GM18519 (cell line): ENCODE results near the gene KIF3C.
"Not testable (repeated sequence)": the region's sequence is repeated elsewhere in the genome, so short reads cannot be mapped to it uniquely, and the experiment has no call there.

Source experiments
- ATAC-seq: cut with Tn5 transposase; IDR thresholded peaks from one replicate; pipeline ENCODE4 v1.9.1; 2021; ENCODE audit warnings: mild to moderate bottlenecking, moderate library complexity; ENCODE audit not compliant: unreplicated experiment, low FRiP score

KIF3C gene

DNA sequence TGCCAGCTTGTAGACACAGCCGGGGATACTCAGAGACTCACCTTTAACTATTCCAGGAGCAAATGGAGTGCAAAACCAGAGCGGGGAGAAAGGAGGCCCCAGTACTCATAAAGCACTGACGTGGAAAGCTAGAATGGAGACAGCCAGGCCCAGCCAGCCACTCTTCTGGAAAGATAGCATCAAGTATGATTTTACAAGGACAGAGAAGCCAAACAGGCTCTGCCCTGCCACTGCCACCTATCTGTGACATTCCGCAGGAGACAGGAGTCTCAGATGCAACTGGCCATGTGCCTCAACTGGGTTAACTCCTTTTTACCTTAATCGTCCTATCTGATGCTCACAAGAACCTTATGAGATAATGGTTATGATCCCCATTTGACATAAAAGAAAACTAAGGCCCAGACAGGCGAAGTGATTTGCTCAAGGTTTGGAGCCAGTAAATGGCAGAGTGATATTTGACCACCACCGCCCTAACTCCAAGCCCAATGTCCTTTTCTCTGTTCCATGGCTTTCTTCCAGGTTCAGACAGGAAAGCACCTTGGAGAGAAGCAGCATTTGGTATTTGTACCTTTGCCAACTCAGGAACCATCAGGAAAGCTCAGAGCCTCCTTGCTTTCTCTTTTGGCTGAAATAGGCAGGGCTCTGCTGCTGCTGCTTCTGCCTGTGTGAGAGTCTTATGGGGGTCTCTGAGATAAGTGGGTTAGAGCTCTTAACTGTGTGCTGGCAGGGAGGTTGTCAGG is 15.6 kb downstream of the KIF3C start:
- no peak for ATAC-seq

DNA sequence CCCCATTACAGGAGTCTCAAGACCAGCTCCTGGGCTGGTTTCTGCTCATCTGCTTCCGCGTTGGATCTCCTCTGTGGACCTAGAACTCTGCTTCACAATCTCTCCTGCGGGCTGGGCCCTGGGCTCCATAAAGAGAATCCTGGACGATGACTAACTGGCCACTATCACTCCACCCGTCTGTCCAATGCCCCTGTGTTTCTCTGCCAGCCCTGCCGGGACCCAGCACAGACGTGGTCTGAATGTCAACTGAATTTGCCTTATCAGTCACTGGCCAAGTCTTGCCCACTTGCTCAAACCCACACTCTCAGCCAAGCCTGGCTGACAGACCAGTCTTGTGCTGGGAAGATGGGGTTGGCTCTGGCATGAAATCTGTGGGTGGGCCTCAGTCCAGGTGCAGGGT is 17.4 kb downstream of the KIF3C start:
- no peak for ATAC-seq

DNA sequence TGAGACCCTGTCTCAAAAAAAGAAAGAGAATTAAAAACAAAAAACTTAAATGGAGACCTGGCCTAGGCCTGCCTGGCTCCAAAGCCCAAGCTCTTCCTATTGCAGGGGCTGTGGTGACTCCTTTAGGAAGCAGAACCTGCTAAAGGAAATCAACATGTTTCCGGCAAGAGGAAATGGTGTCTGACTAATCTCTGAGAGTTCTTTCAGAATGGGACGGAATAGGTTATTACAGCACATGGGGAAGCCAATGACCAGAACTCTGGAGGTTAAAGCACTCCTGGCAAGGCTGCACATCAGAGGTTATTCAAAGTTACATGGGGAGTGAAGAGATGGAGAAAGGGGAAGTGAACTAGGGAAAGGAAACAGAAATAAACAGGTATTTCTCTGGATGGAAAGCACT is 21.4 kb downstream of the KIF3C start:
- ATAC-seq, result no peak

DNA sequence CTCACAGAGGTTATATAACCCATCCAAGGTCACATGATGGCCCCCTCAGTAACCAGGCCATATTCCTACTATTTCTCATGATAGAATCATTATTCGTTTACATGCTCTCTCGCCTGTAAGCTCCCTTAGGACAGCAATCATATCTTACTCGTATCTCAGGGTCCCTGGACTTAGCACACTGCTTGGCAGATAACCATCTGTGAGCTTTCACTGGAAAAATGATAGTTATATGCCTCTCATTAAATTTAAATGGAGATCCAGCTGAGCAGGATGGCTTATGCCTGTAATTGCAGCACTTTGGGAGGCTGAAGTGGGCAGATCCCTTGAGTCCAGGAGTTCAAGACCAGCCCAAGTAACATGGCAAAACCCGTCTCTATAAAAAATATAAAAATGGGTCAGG is 21.9 kb downstream of the KIF3C start:
- no peak for ATAC-seq

GRCh38 chr2:25958611-25959010 is 23.7 kb downstream of the KIF3C start:
- ATAC-seq, result not testable (repeated sequence)

- ATAC-seq, result no peak
Measured at GRCh38 chr2:25957743-25958142, 24.6 kb downstream of the KIF3C start.

DNA sequence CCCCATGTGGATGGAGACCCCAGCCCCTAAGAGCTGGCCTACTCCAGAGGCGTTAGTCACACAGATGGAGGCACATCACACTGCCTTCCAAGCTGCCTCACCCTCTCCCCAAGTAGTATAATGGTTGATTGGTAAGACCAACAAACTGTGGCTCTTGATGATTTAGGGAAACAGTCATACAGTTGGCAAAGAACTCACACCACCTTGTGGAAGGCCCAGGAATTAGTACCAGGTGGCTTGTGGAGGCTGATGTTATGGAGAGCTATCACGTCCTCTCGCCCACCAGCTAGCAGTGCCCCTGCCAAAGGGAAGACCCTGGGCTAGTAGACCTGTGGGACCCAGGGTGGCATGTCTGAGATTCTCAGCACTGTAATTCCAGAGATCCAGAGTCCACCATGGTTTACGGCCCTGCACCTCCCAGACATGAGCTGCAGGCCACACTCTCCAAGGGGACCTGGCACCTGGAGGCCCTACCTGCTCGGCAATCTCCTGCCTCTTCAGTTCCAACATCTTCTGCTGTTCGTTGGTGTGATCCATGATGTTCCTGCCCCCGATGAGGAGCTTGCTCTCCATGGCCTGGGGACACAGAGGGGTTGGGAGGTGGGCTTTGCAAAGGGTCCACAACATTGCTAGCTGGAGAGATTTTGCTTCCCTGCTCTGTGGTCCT is 26.3 kb downstream of the KIF3C start:
- no peak for ATAC-seq

- ATAC-seq, result no peak
Measured at GRCh38 chr2:25955036-25955435, 27.3 kb downstream of the KIF3C start.

- ATAC-seq, result no peak
Measured at GRCh38 chr2:25954199-25954752, 28.0 kb downstream of the KIF3C start.

GRCh38 chr2:25951071-25951547 is 31.2 kb downstream of the KIF3C start:
- no peak for ATAC-seq

GRCh38 chr2:25948437-25948836 is 33.9 kb downstream of the KIF3C start:
- no peak for ATAC-seq

GRCh38 chr2:25941042-25941441 is 41.3 kb downstream of the KIF3C start:
- no peak for ATAC-seq

- no peak for ATAC-seq
Measured at GRCh38 chr2:25939257-25939668, 43.0 kb downstream of the KIF3C start.

DNA sequence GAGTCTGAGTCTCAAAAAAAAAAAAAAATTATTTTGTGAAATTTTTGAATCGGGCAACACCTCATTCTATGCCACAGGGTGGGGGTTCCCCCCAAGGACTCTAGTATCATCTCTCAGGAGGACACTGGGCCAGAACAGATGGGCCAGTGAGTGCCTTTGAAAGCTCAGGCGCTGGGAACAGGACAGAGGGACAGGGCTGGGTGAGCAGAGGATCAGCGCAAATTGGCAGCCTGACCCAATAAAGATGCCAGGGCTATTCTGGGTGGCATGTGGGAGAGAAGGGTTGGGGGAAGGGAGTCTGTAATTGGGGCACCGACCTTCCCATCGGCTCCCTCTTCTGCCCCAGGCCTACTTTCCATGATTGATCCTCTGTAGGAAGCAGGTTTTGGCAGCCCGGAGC is 44.0 kb downstream of the KIF3C start:
- no peak for ATAC-seq

DNA sequence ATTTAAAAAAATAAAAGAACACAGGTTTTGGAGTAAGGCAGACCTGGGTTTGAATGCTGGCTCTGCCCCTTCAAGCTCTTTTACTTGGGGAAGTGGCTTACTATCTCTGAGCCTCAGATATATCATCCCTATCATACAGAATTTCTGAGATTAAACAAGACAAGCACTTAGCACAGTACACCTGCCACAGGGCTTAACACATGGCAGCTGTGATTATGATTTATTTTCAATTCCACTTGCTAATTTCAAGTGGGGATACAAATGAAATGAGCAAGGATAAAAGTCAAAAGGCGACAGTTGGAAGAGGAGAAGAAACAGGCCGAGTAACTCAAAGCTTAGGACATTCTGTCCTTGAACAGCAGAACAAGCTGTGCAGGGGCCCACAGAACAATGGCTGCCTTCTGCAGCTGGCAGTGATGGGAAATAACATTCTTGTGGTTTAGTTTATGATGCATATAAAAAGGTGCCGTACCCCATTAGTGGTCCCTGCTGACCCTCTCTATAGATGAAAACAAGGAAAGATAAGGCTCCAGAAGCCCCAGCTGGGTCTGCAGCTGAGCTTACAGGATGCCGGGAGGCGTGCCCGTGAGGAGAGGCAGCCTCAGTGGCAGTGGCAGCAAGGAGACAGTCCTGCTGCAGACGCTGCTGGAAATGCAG is 45.3 kb downstream of the KIF3C start:
- ATAC-seq, result no peak

- ATAC-seq, result no peak
Measured at GRCh38 chr2:25933622-25934021, 48.7 kb downstream of the KIF3C start.

- ATAC-seq, result no peak
Measured at GRCh38 chr2:25929789-25930473, 52.4 kb downstream of the KIF3C start.

GRCh38 chr2:25928668-25929067 is 53.6 kb downstream of the KIF3C start:
- no peak for ATAC-seq

DNA sequence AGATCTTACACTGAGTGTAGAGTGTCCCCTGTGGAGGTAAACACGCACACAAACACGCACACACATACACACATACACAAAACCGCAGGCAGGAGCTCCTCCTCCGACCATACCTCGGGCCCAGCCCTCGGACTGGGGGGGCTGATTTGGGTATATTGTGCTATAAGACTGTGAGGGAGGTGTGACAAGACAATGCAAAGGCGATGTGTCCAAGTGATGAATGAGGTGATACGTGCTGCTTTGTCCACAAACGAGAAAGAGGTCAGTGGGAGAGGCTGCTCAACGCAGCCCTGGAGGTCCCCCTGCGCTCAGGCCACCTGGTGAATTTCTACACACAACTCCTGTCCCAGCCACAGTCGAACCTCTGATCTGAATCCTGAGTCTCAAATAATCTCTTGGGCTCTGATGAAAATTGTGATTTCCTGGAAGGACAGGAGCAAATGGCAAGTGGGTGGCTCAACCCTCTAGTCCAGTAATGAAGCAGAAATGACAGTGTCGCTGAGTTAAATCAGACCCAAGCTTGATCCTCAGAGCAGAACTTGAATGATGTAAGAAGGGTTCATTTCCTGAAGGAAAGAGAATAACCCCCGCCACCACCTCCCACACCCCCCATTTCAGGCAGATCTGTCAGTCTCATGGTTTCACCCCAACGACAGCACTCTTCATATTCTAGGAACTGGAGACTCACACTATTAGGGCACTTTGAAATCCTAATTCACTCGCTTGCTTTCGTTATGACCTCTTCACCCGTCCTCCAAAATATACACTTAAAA is 55.1 kb downstream of the KIF3C start:
- no peak for ATAC-seq

GRCh38 chr2:25922501-25922900 is 59.8 kb downstream of the KIF3C start:
- no peak for ATAC-seq
